Mucosa of stomach (tissue), 1 donor: ENCODE data around the gene ZNF850.
"Not testable (repeated sequence)": the region's sequence is repeated elsewhere in the genome, so short reads cannot be mapped to it uniquely, and the experiment has no call there.

Source experiments
- H3K27me3 ChIP-seq: one replicate; pipeline ENCODE4 v1.7.0; 2013; ENCODE audit warnings: mild to moderate bottlenecking, low read length; ENCODE audit not compliant: control insufficient read depth, insufficient read depth
- H3K36me3 ChIP-seq: one replicate; pipeline ENCODE4 v1.7.0; 2013; ENCODE audit warnings: low read length; ENCODE audit not compliant: control insufficient read depth, insufficient read depth
- H3K4me1 ChIP-seq: one replicate; pipeline ENCODE4 v1.7.0; 2013; ENCODE audit warnings: mild to moderate bottlenecking, low read length; ENCODE audit not compliant: control insufficient read depth, insufficient read depth
- H3K4me3 ChIP-seq: one replicate; pipeline ENCODE4 v1.7.0; 2013; ENCODE audit warnings: low read length
- H3K9ac ChIP-seq: one replicate; pipeline ENCODE4 v1.7.0; 2013; ENCODE audit warnings: mild to moderate bottlenecking, low read length, moderate library complexity
- H3K9me3 ChIP-seq: one replicate; pipeline ENCODE4 v1.7.0; 2013; ENCODE audit warnings: mild to moderate bottlenecking, low read length, moderate library complexity; ENCODE audit not compliant: control insufficient read depth
- donor health status: Pancreatic carcinoma.

The ZNF850 gene

DNA sequence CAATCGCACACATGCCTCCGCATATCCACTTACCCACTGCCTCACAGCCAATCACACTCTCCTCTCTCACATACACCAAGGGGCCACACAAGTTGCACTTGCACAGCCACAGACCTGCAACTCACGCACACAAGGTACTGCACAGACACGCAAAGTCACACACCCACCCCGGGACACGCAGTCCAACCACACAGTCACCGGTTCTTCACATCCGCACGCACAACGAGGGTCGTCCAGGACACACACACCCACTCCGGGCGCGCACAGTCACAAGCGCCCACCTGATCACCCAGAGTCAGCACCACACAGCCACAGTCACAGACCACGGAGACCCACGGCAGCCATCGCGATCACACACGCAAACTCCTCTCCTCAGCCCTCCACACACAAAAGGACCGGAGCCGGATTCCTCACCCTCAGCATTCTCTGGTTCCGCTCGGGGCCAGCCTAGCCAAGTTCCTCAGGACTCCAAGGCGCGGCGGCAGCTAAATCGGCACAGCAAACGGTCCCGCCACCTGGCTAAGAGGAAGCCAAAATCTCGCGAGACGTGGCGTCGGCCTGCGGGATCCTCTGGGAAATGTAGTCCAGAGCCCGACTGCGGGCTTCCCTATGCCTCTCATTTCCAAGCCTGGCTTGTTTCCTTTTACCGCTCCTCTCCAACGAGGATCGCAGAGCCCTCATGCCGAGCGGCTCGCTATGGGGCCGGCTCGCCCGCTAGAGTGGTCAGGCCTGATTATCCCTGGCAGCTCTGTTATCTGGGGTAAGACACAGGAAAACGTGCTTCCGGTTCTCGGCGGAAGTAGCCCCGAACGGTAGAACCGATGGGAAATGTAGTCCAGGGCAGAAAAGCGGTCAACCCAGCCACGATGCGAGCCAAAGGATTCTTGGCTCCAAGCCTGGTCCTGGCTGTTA lies at the start of gene ZNF850:
ZNF850 (minus strand) TSS at position 497 of the 912 bp plus-strand sequence. CDS start 10,201 bp downstream, outside the sequence.
- H3K27me3 ChIP-seq: no peaks in the 10 kb centered on the region

GRCh38 chr19:36821758-36822157 lies 49.2 kb upstream of the ZNF850 start:
- no peaks in the 10 kb centered on the region for H3K36me3 ChIP-seq
- no peaks in the 10 kb centered on the region for H3K4me1 ChIP-seq
- no peaks in the 10 kb centered on the region for H3K27me3 ChIP-seq
- H3K4me3 ChIP-seq: no peak overlapping the region
- H3K9ac ChIP-seq: no peak overlapping the region
- peaks cover 32% of the 10 kb centered on the region for H3K9me3 ChIP-seq

More for the DNA sequence above, at the start of gene ZNF850:
- H3K4me1 ChIP-seq: peaks cover 10% of the 10 kb centered on the region
- no peaks in the 10 kb centered on the region for H3K9me3 ChIP-seq
- H3K9ac ChIP-seq: peak within 1 kb of the TSS; percentile 79
- H3K4me3 ChIP-seq: peak within 1 kb of the TSS; percentile 95
- no peaks in the 10 kb centered on the region for H3K36me3 ChIP-seq

DNA sequence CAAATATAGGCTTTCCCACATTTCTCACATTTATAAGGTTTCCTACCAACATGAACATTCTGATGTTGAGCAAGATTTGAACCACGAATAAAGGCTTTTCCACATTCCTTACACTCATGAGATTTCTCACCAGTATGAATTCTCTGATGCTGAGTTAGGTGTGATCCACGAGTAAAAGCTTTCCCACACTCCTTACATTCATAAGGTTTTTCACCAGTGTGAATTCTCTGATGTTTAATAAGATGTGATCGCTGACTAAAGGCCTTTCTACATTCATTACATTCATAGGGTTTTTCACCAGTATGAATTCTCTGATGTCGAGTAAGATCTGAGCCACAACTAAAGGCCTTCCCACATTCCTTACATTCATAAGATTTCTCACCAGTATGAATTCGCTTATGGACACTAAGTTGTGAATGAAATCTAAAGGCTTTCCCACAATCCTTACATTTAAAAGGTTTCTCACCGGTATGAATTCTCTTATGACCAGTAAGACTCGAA lies 46.6 kb upstream of the ZNF850 start:
- H3K4me3 ChIP-seq: no peak overlapping the region
- no peaks in the 10 kb centered on the region for H3K36me3 ChIP-seq
- no peaks in the 10 kb centered on the region for H3K4me1 ChIP-seq
- no peaks in the 10 kb centered on the region for H3K27me3 ChIP-seq
- H3K9me3 ChIP-seq: peaks cover 31% of the 10 kb centered on the region
- H3K9ac ChIP-seq: no peak overlapping the region

GRCh38 chr19:36807029-36807428 lies 34.4 kb upstream of the ZNF850 start:
- Histone ChIP-seq H3K9ac (no peak overlapping the region), H3K4me3 (no peak overlapping the region), H3K36me3 (no peaks in the 10 kb centered on the region), H3K9me3 (no peaks in the 10 kb centered on the region), H3K27me3 (no peaks in the 10 kb centered on the region), H3K4me1 (no peaks in the 10 kb centered on the region)

GRCh38 chr19:36805364-36805763 lies 32.8 kb upstream of the ZNF850 start:
- Histone ChIP-seq H3K9me3 (peaks cover 4% of the 10 kb centered on the region), H3K4me3 (no peak overlapping the region), H3K9ac (no peak overlapping the region), H3K27me3 (no peaks in the 10 kb centered on the region), H3K4me1 (no peaks in the 10 kb centered on the region), H3K36me3 (no peaks in the 10 kb centered on the region)

DNA sequence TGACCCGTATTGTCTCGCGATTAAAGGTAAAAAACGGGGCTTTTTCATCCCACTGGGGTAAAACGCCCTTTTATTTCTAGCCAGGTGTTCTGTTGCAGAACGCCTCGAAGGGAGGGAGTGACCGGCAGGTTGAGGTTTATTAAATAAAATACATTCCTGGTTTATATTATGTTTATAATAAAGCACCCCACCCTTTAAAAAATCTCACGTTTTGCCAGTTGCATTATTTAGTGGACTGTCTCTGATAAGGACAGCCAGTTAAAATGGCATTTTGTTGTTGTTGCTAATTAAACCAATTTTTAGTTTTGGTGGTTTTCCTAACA lies 25.1 kb upstream of the ZNF850 start:
- Histone ChIP-seq H3K9ac (peak overlapping the region; percentile 51), H3K4me3 (peak overlapping the region; percentile 83), H3K9me3 (peaks cover 4% of the 10 kb centered on the region)

DNA sequence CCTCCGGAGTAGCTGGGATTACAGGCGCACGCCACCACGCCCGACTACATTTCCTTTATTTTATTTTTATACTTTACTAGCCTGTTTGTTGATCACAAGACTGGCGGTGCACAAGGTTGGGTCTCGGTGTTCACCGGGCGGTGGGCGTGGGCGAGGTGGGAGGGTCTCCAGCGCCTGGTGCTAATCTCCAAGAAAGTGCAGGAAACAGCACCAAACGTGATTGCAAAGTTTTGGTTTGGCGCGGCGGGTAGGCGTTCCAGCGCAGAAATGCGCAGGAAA lies 24.0 kb upstream of the ZNF850 start:
- H3K9me3 ChIP-seq: peaks cover 4% of the 10 kb centered on the region
- no peak overlapping the region for H3K9ac ChIP-seq

More for the DNA sequence above, 25.1 kb upstream of the ZNF850 start:
- no peaks in the 10 kb centered on the region for H3K4me1 ChIP-seq
- no peaks in the 10 kb centered on the region for H3K36me3 ChIP-seq
- H3K27me3 ChIP-seq: no peaks in the 10 kb centered on the region

GRCh38 chr19:36791420-36792141 lies 19.0 kb upstream of the ZNF850 start:
- H3K4me1 ChIP-seq, H3K36me3 ChIP-seq, H3K27me3 ChIP-seq, H3K9me3 ChIP-seq, H3K9ac ChIP-seq, H3K4me3 ChIP-seq: not testable (repeated sequence)

More for the DNA sequence above, 24.0 kb upstream of the ZNF850 start:
- Histone ChIP-seq H3K27me3 (no peaks in the 10 kb centered on the region), H3K4me1 (no peaks in the 10 kb centered on the region), H3K36me3 (no peaks in the 10 kb centered on the region), H3K4me3 (peak overlapping the region; percentile 83)

- Histone ChIP-seq H3K36me3 (no peaks in the 10 kb centered on the region), H3K27me3 (no peaks in the 10 kb centered on the region), H3K9ac (no peak overlapping the region), H3K9me3 (no peaks in the 10 kb centered on the region), H3K4me1 (peaks cover 10% of the 10 kb centered on the region), H3K4me3 (no peak overlapping the region)
Observed at GRCh38 chr19:36775768-36776167, 3.2 kb upstream of the ZNF850 start.

DNA sequence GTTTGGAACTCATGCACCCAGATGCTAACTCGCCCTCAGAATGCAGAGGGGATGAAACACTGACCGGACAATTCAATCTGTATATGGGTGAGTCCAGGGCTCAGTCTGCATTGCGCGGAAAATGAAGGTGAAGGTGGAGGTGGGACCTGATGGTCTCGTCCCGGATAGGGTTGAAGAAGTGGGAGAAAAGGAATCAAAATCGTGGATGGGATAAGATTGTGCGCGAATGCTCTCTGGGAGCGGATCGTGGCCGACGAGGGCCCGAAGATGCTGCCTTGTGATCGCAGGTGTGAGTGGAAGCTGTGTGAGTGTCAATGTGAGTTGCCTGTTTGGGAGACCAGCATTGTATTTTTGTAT lies 594 bp upstream of the ZNF850 start:
- H3K36me3 ChIP-seq: no peaks in the 10 kb centered on the region
- H3K9ac ChIP-seq: peak overlapping the region; percentile 79
- H3K9me3 ChIP-seq: no peaks in the 10 kb centered on the region
- peak overlapping the region; percentile 95 for H3K4me3 ChIP-seq
- peaks cover 10% of the 10 kb centered on the region for H3K4me1 ChIP-seq
- no peaks in the 10 kb centered on the region for H3K27me3 ChIP-seq

DNA sequence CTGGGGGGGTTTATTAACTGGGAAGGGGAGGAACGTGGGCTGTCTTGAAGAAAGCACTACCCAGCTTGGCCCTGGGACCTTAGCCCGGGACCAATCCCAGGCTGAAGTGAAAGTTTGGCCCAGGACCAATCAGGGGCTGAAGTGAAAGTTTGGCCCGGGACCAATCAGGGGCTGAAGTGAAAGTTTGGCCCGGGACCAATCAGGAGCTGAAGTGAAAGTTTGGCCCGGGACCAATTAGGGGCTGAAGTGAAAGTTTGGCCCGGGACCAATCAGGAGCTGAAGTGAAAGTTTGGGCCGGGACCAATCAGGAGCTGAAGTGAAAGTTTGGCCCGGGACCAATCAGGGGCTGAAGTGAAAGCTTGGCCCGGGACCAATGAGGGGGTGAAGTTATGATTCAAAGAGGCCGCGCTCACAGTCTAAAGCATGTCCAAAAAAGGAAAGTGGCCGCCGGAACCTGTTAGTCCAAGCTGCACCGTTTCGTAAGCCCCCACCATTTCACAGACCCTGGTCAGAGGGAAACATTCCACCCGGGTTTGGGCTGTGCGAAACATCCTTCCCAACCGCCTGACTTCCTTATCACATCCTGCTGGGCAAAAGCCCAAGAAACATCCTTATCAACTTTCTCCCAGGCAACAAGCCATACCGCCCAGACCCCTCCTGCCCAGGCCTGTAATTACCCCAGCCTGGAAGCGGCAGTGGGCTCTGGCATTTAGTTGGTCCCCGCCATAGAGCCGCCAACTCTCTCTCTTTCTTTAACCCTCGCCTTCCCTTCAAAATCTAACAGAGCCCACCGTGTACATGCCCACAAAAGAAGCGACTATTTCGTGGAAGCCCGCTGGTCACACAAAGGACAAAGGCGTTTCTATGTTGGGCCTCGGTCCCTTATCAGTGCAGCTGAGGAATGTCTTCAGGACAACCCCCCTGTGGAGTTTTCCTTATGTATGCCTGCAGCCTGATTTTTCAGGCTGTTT lies 1.1 kb downstream of the ZNF850 start:
- Histone ChIP-seq H3K4me1 (peaks cover 10% of the 10 kb centered on the region), H3K27me3 (no peaks in the 10 kb centered on the region), H3K4me3 (peak overlapping the region; percentile 95), H3K36me3 (no peaks in the 10 kb centered on the region), H3K9me3 (no peaks in the 10 kb centered on the region), H3K9ac (peak overlapping the region; percentile 79)
